HEK293T (cell line): ENCODE measurements around the gene OTOP3.
A peak's percentile ranks its signal among the peaks of the same experiment; 100 is the strongest.

Source experiments
- CTCF ChIA-PET: fragments of 350-600 bp; formaldehyde crosslinking; extraction: SDS; loops from one replicate; lab custom pipeline; 2021; ENCODE audit warnings: antibody characterized with exemption, inconsistent platforms; lab: Yijun Ruan, JAX
- POLR2A ChIA-PET: fragments of 350-600 bp; formaldehyde crosslinking; extraction: SDS; loops from one replicate; lab custom pipeline; 2020; ENCODE audit warnings: antibody characterized with exemption, inconsistent platforms; lab: Yijun Ruan, JAX
- DNase-seq: peaks from one replicate; pipeline ENCODE4 v3.0.0; 2012; ENCODE audit warnings: mixed read lengths; ENCODE audit errors: extremely low spot score
- ARNT ChIP-seq: fragments of 450-650 bp; IDR thresholded peaks from 2 replicates; pipeline ENCODE4 v1.6.1; 2017; ENCODE audit warnings: mild to moderate bottlenecking
- BHLHE40 ChIP-seq: fragments of 450-650 bp; IDR thresholded peaks from 2 replicates; pipeline ENCODE4 v1.6.1; 2016; ENCODE audit warnings: mild to moderate bottlenecking, moderate library complexity, borderline replicate concordance
- CTBP1 ChIP-seq: fragments of 450-650 bp; IDR thresholded peaks from 2 replicates; pipeline ENCODE4 v1.6.1; 2016; ENCODE audit warnings: borderline replicate concordance
- ELF4 ChIP-seq: fragments of 450-650 bp; IDR thresholded peaks from 2 replicates; pipeline ENCODE4 v1.6.1; 2017; ENCODE audit warnings: antibody characterized with exemption
- FOXA1 ChIP-seq: fragments of 450-650 bp; IDR thresholded peaks from 2 replicates; pipeline ENCODE4 v1.6.1; 2016; ENCODE audit warnings: mild to moderate bottlenecking
- FOXK2 ChIP-seq: fragments of 450-650 bp; IDR thresholded peaks from 2 replicates; pipeline ENCODE4 v1.6.1; 2016; ENCODE audit warnings: mild to moderate bottlenecking
- FOXM1 ChIP-seq: fragments of 450-650 bp; IDR thresholded peaks from 2 replicates; pipeline ENCODE4 v1.6.1; 2017; ENCODE audit warnings: mild to moderate bottlenecking, borderline replicate concordance
- HDGF ChIP-seq: fragments of 450-650 bp; IDR thresholded peaks from 2 replicates; pipeline ENCODE4 v1.6.1; 2017; ENCODE audit warnings: antibody characterized with exemption, borderline replicate concordance
- L3MBTL2 ChIP-seq: fragments of 450-650 bp; conservative IDR thresholded peaks from 2 replicates; pipeline ENCODE4 v1.6.1; 2016; ENCODE audit warnings: mild to moderate bottlenecking
- LEF1 ChIP-seq: fragments of 450-650 bp; IDR thresholded peaks from 2 replicates; pipeline ENCODE4 v1.6.1; 2017; ENCODE audit warnings: mild to moderate bottlenecking, borderline replicate concordance
- NFRKB ChIP-seq: fragments of 450-650 bp; IDR thresholded peaks from 2 replicates; pipeline ENCODE4 v1.6.1; 2016; ENCODE audit warnings: mild to moderate bottlenecking, moderate library complexity
- PKNOX1 ChIP-seq: fragments of 450-650 bp; IDR thresholded peaks from 2 replicates; pipeline ENCODE4 v1.6.1; 2016
- SP1 ChIP-seq: fragments of 450-650 bp; IDR thresholded peaks from 2 replicates; pipeline ENCODE4 v1.6.1; 2017
- SUZ12 ChIP-seq: fragments of 450-650 bp; IDR thresholded peaks from 2 replicates; pipeline ENCODE4 v1.6.1; 2016; ENCODE audit warnings: mild to moderate bottlenecking
- TARDBP ChIP-seq: fragments of 450-650 bp; IDR thresholded peaks from 2 replicates; pipeline ENCODE4 v1.6.1; 2016
- ZNF384 ChIP-seq: fragments of 450-650 bp; IDR thresholded peaks from 2 replicates; pipeline ENCODE4 v1.6.1; 2016

The OTOP3 gene

GRCh38 chr17:74923538-74924249 is 12.0 kb upstream of the OTOP3 start:
- peak; percentile 95 for DNase-seq
- CTCF ChIA-PET = interaction anchor here (0.8 to 2.8 kb wide), 6 partner anchors 10 to 51 kb away, joined by 3 to 23 read pairs (median 8); partner anchors contain the start of gene FDXR
- TF ChIP-seq FOXM1 (no peak), SUZ12 (no peak), FOXK2 (no peak), L3MBTL2 (peak; percentile 98), NFRKB (no peak), CTBP1 (no peak), TARDBP (0 out of 2 replicates have a peak, but pooled peaks have one; percentile 38), ZNF384 (no peak), ELF4 (no peak), PKNOX1 (no peak; the same call in 1 of the 2 replicates), SP1 (no peak), ARNT (no peak), BHLHE40 (no peak), LEF1 (no peak)
- POLR2A ChIA-PET = interaction anchor here (1.5 to 2.4 kb wide), 3 partner anchors 48 to 89 kb away, joined by 3 to 11 read pairs (median 10); partner anchors contain the start of genes FDXR and MRPL58

DNA sequence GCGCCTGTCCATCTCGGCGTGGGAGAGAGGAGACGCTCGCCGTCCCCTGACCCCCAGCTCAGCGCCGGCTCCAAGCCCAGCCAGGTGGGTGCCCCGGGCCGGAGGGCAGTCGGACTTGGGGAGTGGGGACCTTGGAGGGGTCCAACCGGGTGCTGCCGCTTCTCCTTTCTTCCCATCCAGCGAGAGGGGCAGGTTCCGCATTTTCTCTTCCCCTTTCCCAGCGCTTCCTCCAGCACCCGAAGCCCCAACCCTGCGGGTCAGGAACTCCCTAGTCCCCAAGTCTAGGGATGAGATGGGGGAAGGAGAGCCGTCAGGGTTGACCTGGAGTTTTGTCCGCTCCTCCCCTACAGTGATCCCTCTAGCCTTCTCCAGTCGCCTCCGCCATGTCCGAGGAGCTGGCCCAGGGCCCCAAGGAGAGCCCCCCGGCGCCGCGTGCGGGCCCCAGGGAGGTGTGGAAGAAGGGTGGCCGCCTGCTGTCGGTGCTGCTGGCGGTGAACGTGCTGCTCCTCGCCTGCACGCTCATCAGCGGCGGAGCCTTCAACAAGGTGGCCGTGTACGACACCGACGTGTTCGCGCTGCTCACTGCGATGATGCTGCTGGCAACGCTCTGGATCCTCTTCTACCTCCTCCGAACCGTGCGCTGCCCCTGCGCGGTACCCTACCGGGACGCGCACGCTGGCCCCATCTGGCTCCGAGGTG is 11.3 kb upstream of the OTOP3 start, which contains the start of gene OTOP2:
Gene OTOP2 (plus strand): TSS at position 24 of the 699 bp plus-strand sequence. CDS start 360 bp downstream, at position 384.
- TF ChIP-seq L3MBTL2 (no peak), SUZ12 (no peak), FOXM1 (no peak), HDGF (no peak), FOXK2 (no peak), CTBP1 (no peak), NFRKB (no peak), ELF4 (no peak), ZNF384 (no peak), ARNT (no peak), LEF1 (no peak), FOXA1 (no peak), SP1 (no peak), BHLHE40 (no peak), PKNOX1 (no peak), TARDBP (no peak)
- POLR2A ChIA-PET = interaction anchor here (1.7 to 2.4 kb wide), 3 partner anchors 51 to 88 kb away, joined by 6 to 11 read pairs (median 10); partner anchors contain the start of genes FDXR and MRPL58
- CTCF ChIA-PET = interaction anchor here (0.6 to 2.8 kb wide), 7 partner anchors 11 to 51 kb away, joined by 3 to 23 read pairs (median 7); partner anchors contain the start of gene FDXR
- no peak for DNase-seq

- DNase-seq = no peak
- ChIA-PET CTCF (interaction anchor here (1.0 to 1.5 kb wide), 3 partner anchors 11 to 36 kb away, joined by 8 to 10 read pairs (median 8); no protein-coding TSS in a partner anchor), POLR2A (interaction anchor here (1.7 kb wide), 1 partner anchor 52 kb away, joined by 6 read pairs; the partner anchor contains the start of gene FDXR)
Observed at GRCh38 chr17:74925242-74925641, 10.5 kb upstream of the OTOP3 start.

GRCh38 chr17:74928786-74929185 is 6.9 kb upstream of the OTOP3 start:
- DNase-seq = no peak
- TF ChIP-seq SP1 (no peak), ARNT (no peak), BHLHE40 (no peak), SUZ12 (no peak), FOXA1 (no peak), NFRKB (no peak), ZNF384 (no peak), ELF4 (no peak), CTBP1 (no peak), FOXM1 (no peak), TARDBP (no peak), LEF1 (no peak), FOXK2 (no peak), HDGF (no peak), L3MBTL2 (no peak), PKNOX1 (no peak)
- ChIA-PET POLR2A (interaction anchor here (0.7 kb wide), 1 partner anchor 56 kb away, joined by 3 read pairs; the partner anchor contains the start of gene FDXR), CTCF (interaction anchor here (0.6 kb wide), 1 partner anchor 118 kb away, joined by 3 read pairs; no protein-coding TSS in a partner anchor)

More at GRCh38 chr17:74925242-74925641, 10.5 kb upstream of the OTOP3 start:
- no peak for TF ChIP-seq LEF1
- TF ChIP-seq L3MBTL2 = no peak
- no peak for TF ChIP-seq BHLHE40
- TF ChIP-seq SUZ12 = no peak
- TF ChIP-seq SP1 = no peak
- TF ChIP-seq NFRKB = no peak
- TF ChIP-seq ARNT = no peak
- TF ChIP-seq ZNF384 = no peak
- TF ChIP-seq FOXA1 = no peak
- no peak for TF ChIP-seq FOXM1
- TF ChIP-seq CTBP1 = no peak
- TF ChIP-seq ELF4 = no peak
- TF ChIP-seq TARDBP = no peak
- no peak for TF ChIP-seq PKNOX1
- no peak for TF ChIP-seq FOXK2
- TF ChIP-seq HDGF = no peak
